Esophagus muscularis mucosa (tissue), 4 donors: ENCODE measurements around the gene TDG. TPM values are rescaled to one million over a fixed set of nuclear protein-coding genes. Genes with fewer than 3 reads are reported as not detected.

ENCODE experiments used
- DNase-seq: peaks from one replicate; pipeline ENCODE4 v3.0.0-alpha.2; 2017; ENCODE audit errors: extremely low spot score
- H3K27ac ChIP-seq, 4 donors: fragments of 200-600 bp; sonication (generic); replicated peaks in 1 of 4; 1 replicate in 3 of 4; 2 replicates in 1 of 4; pipeline ENCODE4 v1.5.1; 2016 to 2019; ENCODE audit warnings: mild to moderate bottlenecking in 1 of 4
- H3K27me3 ChIP-seq, 4 donors: fragments of 200-600 bp; sonication (generic); one replicate each; pipeline versions ENCODE4 v1.5.1 to v1.6.0; 2016 to 2019
- H3K36me3 ChIP-seq, 4 donors: fragments of 200-600 bp; sonication (generic); one replicate each; pipeline ENCODE4 v1.5.1; 2016 to 2019
- H3K4me1 ChIP-seq, 4 donors: fragments of 200-600 bp; sonication (generic); one replicate each; pipeline ENCODE4 v1.5.1; 2016 to 2019
- H3K4me3 ChIP-seq, 4 donors: fragments of 200-600 bp; sonication (generic); 1 replicate in 2 of 4; 2 replicates in 2 of 4; pipeline ENCODE4 v1.5.1; 2016 to 2019; ENCODE audit warnings: mild to moderate bottlenecking in 4 of 4, moderate library complexity in 1 of 4
- H3K9me3 ChIP-seq, 4 donors: fragments of 200-600 bp; sonication (generic); 1 replicate in 3 of 4; 2 replicates in 1 of 4; pipeline ENCODE4 v1.5.1; 2016 to 2019
- EP300 ChIP-seq: sonication (generic); formaldehyde crosslinking; IDR thresholded peaks from one replicate; pipeline ENCODE4 v1.6.1; 2017; ENCODE audit warnings: antibody characterized with exemption
- POLR2A ChIP-seq: fragments of 450-650 bp; IDR thresholded peaks from one replicate; pipeline ENCODE4 v1.6.1; 2017; ENCODE audit warnings: antibody characterized with exemption, moderate library complexity, mild to moderate bottlenecking, low read depth
- POLR2AphosphoS5 ChIP-seq, 2 donors: sonication (generic); formaldehyde crosslinking; IDR thresholded peaks; one replicate each; pipeline ENCODE4 v1.6.1; 2017; ENCODE audit warnings: antibody characterized with exemption in 2 of 2
- WGBS: methylation state at CpG from one replicate; pipeline ENCODE4 v1.1.5; 2018; 5-methylcytosine and 5-hydroxymethylcytosine counted together
- intact Hi-C: fragments of 100-400 bp; cut with DNase I; formaldehyde crosslinking; loops from one replicate; pipeline ENCODE4 v1.15.1; 2023
- total RNA-seq, 4 donors: library from RNA; depleted of rRNA; stranded (reverse); fragments of >200 nt; gene quantifications; one replicate each; pipeline versions ENCODE4 v1.1.0 to v1.2.1, GENCODE V29; 2016
- TF ChIP-seq, protein P1 (sequence below), 3 experiments: fragments of 200-600 bp in 2 of 3; fragments of 450-650 bp in 1 of 3; sonication (generic) in 2 of 3; IDR thresholded peaks; one replicate each; pipeline ENCODE4 v1.5.1; 2017 to 2019; ENCODE audit warnings: antibody characterized with exemption in 3 of 3, mild to moderate bottlenecking in 2 of 3, moderate library complexity in 1 of 3

The TDG gene
- total RNA-seq, 4 donors from 2014 or later = 13.7 to 16.4 (median 14.1) TPM

DNA sequence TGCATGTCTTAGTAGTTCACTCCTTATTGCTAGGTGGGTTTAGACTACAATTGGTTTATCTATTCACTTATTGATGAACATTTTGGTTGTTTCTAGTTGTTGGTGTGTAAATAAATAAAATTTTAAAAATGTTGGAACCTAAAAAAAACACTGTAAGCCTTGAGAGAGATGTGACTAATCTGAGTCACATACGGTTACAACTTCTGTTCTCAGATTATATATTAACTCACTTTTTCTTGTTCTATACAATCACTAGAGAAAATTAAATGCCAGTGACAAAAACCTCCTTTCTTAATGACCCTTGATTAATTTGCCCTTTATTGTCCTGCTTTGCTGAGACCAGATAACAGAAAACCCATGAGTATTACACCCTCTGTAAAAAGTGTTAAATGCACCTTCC lies 7.1 kb upstream of the TDG start:
- intact Hi-C loops = no loop called here
- peak overlapping the region in 2 of 4 donors; percentile 83 to 86 for H3K27ac ChIP-seq
- TF ChIP-seq POLR2A = no peak
- no peak for TF ChIP-seq POLR2AphosphoS5 (IDR thresholded peaks at IDR 0.05)
- TF ChIP-seq, protein P1, sequence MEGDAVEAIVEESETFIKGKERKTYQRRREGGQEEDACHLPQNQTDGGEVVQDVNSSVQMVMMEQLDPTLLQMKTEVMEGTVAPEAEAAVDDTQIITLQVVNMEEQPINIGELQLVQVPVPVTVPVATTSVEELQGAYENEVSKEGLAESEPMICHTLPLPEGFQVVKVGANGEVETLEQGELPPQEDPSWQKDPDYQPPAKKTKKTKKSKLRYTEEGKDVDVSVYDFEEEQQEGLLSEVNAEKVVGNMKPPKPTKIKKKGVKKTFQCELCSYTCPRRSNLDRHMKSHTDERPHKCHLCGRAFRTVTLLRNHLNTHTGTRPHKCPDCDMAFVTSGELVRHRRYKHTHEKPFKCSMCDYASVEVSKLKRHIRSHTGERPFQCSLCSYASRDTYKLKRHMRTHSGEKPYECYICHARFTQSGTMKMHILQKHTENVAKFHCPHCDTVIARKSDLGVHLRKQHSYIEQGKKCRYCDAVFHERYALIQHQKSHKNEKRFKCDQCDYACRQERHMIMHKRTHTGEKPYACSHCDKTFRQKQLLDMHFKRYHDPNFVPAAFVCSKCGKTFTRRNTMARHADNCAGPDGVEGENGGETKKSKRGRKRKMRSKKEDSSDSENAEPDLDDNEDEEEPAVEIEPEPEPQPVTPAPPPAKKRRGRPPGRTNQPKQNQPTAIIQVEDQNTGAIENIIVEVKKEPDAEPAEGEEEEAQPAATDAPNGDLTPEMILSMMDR (IDR thresholded peaks at IDR 0.05) = no peak
- no peak for TF ChIP-seq EP300

GRCh38 chr12:103960616-103961227 lies 5.0 kb upstream of the TDG start:
- no peaks in the 10 kb centered on the region for H3K27me3 ChIP-seq
- no peak for TF ChIP-seq EP300
- TF ChIP-seq, protein P1 (IDR thresholded peaks at IDR 0.05) = no peak
- TF ChIP-seq POLR2AphosphoS5 (IDR thresholded peaks at IDR 0.05) = no peak
- no peak for TF ChIP-seq POLR2A
- DNase-seq = no peak
- H3K27ac ChIP-seq = no peak overlapping the region
- peaks cover 23 to 30% (median 28%) of the 10 kb centered on the region in 4 donors for H3K4me1 ChIP-seq
- intact Hi-C loops = no loop called here
- no peak overlapping the region for H3K4me3 ChIP-seq
- no peaks in the 10 kb centered on the region for H3K9me3 ChIP-seq
- WGBS = 70% methylated on average over 7 of the region's 7 CpGs
- no peaks in the 10 kb centered on the region for H3K36me3 ChIP-seq

More for the DNA sequence above, 7.1 kb upstream of the TDG start:
- Histone ChIP-seq H3K36me3 (peaks cover 0 to 11% (median 6%) of the 10 kb centered on the region in 4 donors), H3K4me1 (peaks cover 18 to 31% (median 30%) of the 10 kb centered on the region in 4 donors), H3K4me3 (no peak overlapping the region), H3K27me3 (no peaks in the 10 kb centered on the region), H3K9me3 (no peaks in the 10 kb centered on the region)
- no peak for DNase-seq
- WGBS = 80% methylated on average over 1 of the region's 1 CpG

GRCh38 chr12:103962493-103962892 lies 3.2 kb upstream of the TDG start:
- Histone ChIP-seq H3K27me3 (no peaks in the 10 kb centered on the region), H3K36me3 (no peaks in the 10 kb centered on the region), H3K27ac (no peak overlapping the region), H3K9me3 (no peaks in the 10 kb centered on the region), H3K4me3 (no peak overlapping the region), H3K4me1 (peaks cover 27 to 33% (median 29%) of the 10 kb centered on the region in 4 donors)
- no peak for TF ChIP-seq POLR2A
- TF ChIP-seq, protein P1 (IDR thresholded peaks at IDR 0.05) = no peak
- TF ChIP-seq POLR2AphosphoS5 (IDR thresholded peaks at IDR 0.05) = no peak
- TF ChIP-seq EP300 = no peak
- 33% methylated on average over 1 of the region's 1 CpG for WGBS
- no peak for DNase-seq
- intact Hi-C loops = no loop called here

DNA sequence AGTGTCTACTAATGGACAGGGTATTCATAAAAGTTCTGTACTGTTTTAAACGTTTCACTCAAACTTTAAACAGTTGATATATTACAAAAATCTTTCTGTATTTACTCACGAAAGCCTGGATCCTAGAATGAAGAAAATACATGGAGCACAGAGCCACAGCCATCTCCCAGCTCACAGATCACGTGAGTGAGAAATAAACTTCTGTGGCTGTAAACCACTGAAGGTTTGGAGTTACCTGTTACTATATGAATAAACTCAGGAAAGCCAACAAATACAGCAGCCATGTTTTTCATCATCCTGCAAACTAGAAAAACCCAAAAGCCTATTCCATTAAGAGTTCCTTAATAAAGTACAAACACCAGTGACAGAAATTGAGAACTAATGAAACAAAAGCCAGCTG lies 867 bp upstream of the TDG start:
- TF ChIP-seq, protein P1 (IDR thresholded peaks at IDR 0.05) = no peak
- TF ChIP-seq POLR2AphosphoS5 (IDR thresholded peaks at IDR 0.05) (no peak), POLR2A (no peak), EP300 (no peak)
- H3K4me3 ChIP-seq = peak overlapping the region; percentile 84 to 96 (median 92)
- peaks cover 45 to 54% (median 50%) of the 10 kb centered on the region in 4 donors for H3K4me1 ChIP-seq
- H3K27ac ChIP-seq = peak overlapping the region; percentile 95 to 98 (median 97)
- WGBS = 21% methylated on average over 3 of the region's 3 CpGs
- no peaks in the 10 kb centered on the region for H3K27me3 ChIP-seq
- no peaks in the 10 kb centered on the region for H3K9me3 ChIP-seq
- no peak for DNase-seq
- H3K36me3 ChIP-seq = no peaks in the 10 kb centered on the region
- intact Hi-C loops = loop anchor here (5.0 kb wide), 1 partner anchor 97 kb away; the partner anchor contains the start of gene HCFC2
